Astrocyte (in vitro differentiated cells and primary cell): Measurements from ENCODE around the gene TMEM130.

ENCODE experiments used
- EZH2 ChIP-seq: IDR thresholded peaks from 2 replicates; pipeline ENCODE4 v1.6.1; 2012; ENCODE audit warnings: mild to moderate bottlenecking, low read length, inconsistent platforms; ENCODE audit not compliant: insufficient read depth
- TF ChIP-seq, protein P1 (sequence below): IDR thresholded peaks from 2 replicates; pipeline ENCODE4 v1.5.1; 2011; ENCODE audit warnings: low read depth, mild to moderate bottlenecking, inconsistent platforms, low read length, moderate library complexity; ENCODE audit not compliant: insufficient read depth

DNA sequence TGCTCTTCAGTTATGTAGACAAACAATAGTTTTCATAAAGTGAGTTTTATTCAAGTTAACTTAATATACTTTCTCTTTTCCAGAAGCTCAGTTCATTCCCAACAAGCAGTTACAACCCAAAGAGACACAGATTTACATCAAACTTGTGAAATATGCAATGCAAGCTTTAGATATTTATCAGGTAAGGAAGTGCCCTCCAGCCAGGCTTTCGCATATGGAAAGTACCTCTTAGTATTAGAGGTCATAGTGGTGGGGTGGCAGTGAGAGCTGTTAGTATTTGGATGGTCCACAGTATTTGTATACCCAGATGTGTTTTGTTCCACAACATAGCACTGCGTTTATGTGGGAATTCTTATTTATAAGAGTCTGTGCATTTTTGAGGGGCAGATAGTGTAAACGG is 40.6 kb upstream of the TMEM130 start:
- TF ChIP-seq, protein P1, sequence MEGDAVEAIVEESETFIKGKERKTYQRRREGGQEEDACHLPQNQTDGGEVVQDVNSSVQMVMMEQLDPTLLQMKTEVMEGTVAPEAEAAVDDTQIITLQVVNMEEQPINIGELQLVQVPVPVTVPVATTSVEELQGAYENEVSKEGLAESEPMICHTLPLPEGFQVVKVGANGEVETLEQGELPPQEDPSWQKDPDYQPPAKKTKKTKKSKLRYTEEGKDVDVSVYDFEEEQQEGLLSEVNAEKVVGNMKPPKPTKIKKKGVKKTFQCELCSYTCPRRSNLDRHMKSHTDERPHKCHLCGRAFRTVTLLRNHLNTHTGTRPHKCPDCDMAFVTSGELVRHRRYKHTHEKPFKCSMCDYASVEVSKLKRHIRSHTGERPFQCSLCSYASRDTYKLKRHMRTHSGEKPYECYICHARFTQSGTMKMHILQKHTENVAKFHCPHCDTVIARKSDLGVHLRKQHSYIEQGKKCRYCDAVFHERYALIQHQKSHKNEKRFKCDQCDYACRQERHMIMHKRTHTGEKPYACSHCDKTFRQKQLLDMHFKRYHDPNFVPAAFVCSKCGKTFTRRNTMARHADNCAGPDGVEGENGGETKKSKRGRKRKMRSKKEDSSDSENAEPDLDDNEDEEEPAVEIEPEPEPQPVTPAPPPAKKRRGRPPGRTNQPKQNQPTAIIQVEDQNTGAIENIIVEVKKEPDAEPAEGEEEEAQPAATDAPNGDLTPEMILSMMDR = no peak
- no peak for TF ChIP-seq EZH2
